GM21717 (cell line): ENCODE results near the gene CUBN.
A peak's percentile ranks its signal among the peaks of the same experiment; 100 is the strongest.

Experiments used
- ATAC-seq: cut with Tn5 transposase; IDR thresholded peaks from one replicate; pipeline ENCODE4 v1.9.1; 2021; ENCODE audit warnings: mild to moderate bottlenecking, moderate library complexity; ENCODE audit not compliant: unreplicated experiment

The CUBN gene

DNA sequence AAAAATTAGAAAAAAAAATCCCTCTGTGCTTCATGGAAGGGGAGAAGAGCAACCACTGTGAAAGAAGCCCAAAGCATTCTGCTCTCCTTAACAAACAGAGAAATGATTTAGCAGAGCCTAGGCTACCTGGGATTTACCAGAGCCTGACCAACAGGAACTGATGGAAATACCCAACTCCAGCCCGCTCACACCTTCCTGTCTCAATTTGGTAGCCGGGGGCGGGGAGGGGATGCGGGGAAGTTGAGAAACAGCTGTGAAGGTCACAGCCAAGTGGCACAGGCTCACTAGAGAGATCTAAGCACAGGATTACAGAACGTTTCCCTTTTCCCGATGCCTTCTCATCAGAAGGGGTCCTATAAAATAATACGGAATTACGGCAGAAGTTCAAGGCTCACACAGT lies 330.0 kb downstream of the CUBN start:
- ATAC-seq: peak; percentile 83

- ATAC-seq: no peak
These were observed 331.0 kb downstream of the CUBN start for GRCh38 chr10:16798571-16798970.

- ATAC-seq: no peak
These were observed 334.1 kb downstream of the CUBN start for GRCh38 chr10:16795410-16796073.

- no peak for ATAC-seq
These were observed 335.6 kb downstream of the CUBN start for GRCh38 chr10:16794005-16794404.

DNA sequence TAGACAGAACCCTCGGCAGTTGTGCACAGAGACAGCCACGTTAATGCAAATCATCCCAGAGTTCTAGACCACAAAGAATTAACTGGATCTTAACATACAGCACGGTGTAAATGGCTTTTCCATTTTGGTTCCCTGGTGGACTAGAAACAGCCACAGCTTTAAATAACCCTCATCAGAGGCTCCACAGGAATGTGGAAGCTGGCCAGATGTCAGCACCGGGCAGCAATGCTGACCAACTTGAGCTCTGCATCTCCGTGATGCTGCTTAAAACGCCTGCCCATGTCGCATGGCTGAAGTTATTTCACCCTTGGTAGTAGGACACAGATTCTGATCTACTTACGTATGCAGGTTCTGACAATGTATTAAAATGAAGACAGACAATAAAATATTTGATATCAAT lies 336.9 kb downstream of the CUBN start:
- no peak for ATAC-seq

GRCh38 chr10:16789765-16790164 lies 339.8 kb downstream of the CUBN start:
- no peak for ATAC-seq

GRCh38 chr10:16789261-16789660 lies 340.4 kb downstream of the CUBN start:
- ATAC-seq: no peak

DNA sequence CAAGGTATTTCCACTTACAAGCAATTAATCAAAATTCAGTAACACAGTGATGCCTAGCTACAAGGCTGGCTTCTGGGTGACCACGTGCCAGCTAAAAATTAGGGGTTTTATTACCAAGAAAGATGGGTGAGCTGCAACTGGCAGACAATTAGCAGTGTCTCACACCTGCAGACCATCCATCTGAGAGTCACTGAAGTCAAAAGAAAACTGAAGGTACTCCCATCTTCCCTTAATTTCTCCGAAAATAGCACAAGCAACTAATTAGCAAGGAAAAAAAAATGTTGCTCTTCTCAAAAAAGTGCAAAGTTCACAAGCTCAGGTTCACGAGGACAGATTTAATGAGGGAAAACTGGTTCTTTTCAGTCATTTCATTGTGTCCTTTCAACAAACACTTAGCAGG lies 340.8 kb downstream of the CUBN start:
- no peak for ATAC-seq

- ATAC-seq: peak; percentile 26
These were observed 341.5 kb downstream of the CUBN start for GRCh38 chr10:16788125-16788524.

DNA sequence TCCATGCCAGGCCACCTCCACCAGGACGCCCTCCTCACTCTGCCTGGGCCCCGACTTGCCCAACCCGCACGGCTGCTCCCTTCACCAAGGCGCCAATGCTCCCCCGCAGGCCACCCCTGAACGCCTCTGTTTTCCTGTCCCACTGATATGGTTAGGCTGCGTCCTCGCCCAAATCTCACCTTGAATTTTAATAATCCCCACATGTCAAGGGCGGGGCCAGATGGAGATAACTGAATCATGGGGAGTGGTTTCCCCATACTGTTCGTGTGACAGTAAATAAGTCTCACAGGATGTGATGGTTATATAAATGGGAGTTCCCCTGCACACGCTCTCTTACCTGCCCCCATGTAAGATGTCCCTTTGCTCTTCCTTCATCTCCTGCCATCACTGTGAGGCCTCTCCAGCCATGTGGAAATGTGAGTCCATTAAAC lies 342.2 kb downstream of the CUBN start:
- peak; percentile 47 for ATAC-seq

GRCh38 chr10:16780338-16780880 lies 349.2 kb downstream of the CUBN start:
- ATAC-seq: no peak

- peak; percentile 89 for ATAC-seq
These were observed 350.2 kb downstream of the CUBN start for GRCh38 chr10:16779384-16779915.

DNA sequence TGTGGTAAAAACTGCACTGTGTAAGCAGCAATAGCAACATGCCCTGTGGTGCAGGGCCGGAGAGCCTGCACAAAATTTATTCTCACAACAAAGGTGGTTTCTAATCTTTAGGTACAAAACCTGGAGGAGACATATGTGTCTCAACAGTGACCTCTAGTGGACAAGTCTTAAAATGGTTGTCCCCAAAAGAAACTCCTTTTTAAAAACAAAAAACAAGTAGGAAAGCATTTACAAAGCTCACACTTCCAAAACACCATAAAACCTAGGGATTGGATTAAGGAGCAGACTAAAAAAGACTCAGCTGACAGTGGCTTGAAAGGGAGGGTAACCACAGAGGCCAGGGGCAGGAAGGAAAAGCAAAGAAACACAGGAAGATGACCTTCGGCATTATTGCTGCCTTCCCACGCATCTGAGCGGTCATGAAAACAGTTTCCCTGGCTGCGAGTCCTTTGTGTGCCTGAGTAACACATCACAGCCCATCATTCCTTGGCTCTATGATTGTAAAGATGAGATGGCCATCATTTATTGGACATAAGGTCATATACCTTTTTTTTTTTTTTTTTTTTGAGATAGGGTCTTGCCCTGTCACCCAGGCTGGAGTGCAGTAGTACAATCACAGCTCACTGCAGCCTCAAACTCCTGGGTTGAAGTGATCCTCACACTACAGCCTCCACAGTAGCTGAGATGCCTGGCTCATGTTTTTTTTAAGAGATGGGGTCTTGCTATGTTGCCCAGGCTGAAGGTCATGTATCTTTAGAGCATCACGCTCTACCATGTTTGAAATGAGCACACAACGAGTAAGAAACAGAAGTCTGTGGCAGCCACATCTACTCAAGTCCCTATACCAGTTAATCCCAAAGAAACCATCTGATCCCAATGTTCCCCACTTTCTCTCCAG lies 351.9 kb downstream of the CUBN start:
- no peak for ATAC-seq

DNA sequence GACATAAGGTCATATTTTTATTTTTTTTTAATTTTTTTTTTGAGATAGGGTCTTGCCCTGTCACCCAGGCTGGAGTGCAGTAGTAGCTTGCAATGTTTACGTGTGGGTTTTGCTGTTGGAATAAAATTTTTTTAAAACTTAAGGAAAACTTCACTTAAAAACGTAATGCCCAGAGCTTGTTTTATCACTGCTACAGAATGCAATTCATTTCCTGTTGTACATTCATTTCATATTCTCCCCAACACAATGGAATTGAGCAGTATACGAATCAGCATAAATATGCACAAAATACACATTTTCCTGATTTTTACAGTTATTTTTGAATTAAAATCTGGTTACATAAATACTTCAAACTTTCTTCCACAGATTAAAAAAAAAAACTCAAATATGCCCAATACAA lies 352.7 kb downstream of the CUBN start:
- no peak for ATAC-seq
